Endothelial cell of hepatic sinusoid (primary cell): Measurements from ENCODE around the gene ARHGEF7.

Experiments
- in situ Hi-C: cut with HindIII; loops from 2 replicates; pipeline ENCODE4 v1.10.0; 2017; ENCODE audit warnings: low sequenced_read_pairs

The ARHGEF7 gene

DNA sequence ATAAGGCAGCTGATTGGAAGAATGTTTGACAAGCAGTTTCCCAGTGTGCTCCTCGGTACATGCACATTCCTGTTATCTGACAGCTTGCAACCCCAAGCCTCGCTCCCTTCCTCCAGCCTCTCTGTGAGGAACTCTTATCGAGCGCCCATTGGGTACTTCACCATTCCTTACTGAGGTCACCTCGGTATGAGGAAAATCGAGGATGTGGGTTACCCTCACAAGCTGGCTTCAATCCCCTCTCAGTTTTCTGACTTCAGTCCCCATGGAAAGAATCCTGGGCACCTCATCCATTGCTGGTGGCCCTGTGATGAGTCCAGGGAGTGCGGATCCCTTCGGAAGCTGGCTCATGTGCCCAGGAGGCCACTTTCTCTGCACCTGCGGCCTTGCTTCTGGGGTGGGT is 222.6 kb downstream of the ARHGEF7 start:
- in situ Hi-C loops = no loop called here

GRCh38 chr13:111338841-111339240 is 223.7 kb downstream of the ARHGEF7 start:
- in situ Hi-C loops = no loop called here

DNA sequence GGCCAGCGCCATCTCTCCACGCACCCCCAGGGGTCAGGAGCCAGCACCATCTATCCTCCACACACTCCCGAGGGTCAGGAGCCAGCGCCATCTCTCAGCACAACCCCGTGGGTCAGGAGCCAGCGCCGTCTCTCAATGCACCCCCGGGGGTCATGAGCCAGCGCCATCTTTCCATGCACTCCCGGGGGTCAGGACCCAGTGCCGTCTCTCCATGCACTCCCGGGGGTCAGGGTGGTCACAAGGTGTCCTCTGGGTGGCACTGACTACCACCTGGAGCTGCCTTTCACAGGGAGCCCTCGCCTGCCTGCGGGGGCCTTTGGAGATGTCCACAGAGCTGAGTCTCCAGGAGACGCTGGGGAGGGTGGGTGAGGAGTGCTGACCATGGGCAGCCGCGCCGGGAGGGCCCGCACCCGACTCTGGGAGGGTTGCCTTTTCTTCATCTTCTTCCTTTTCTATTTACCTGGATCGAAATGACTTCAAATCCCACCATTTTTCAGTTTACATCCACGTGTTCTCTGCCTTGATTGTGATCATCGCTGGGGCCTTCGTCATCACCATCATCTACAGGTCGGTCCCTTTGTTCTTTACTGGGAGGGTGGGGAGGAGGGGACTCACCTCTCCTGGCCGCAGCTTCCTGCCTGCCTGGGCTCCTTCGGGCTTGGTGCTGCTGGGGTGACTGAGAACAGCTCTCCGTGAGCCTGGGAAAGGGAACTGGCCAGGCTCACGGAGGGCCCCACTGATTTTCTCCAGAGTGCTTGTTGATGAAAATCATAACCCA is 224.4 kb downstream of the ARHGEF7 start:
- in situ Hi-C loops = no loop called here

GRCh38 chr13:111341886-111342285 is 226.8 kb downstream of the ARHGEF7 start:
- in situ Hi-C loops = no loop called here

GRCh38 chr13:111342721-111343120 is 227.6 kb downstream of the ARHGEF7 start:
- in situ Hi-C loops = no loop called here

- in situ Hi-C loops = no loop called here
These were observed 228.2 kb downstream of the ARHGEF7 start for GRCh38 chr13:111343186-111343805.

- in situ Hi-C loops = no loop called here
These were observed 229.5 kb downstream of the ARHGEF7 start for GRCh38 chr13:111344471-111345191.

DNA sequence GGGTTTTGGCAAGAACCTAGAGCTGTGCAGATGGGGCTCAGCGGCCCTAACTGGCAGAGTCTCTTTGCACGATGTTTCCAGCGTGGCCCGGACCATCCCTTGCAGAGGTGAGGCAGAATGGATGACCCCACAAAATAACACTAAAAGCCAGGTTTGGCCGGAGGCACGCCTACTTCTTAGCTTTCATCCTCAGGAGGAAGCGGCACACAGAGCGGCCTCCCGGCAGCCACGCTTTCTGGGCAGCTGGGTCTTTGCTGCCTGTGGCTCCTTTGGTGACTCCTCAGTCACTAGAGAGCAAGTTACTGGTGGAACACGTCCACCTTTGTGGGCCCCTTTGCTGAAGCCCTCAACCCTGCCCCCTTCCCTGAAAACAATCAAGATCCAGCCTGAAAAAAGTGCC is 230.6 kb downstream of the ARHGEF7 start:
- in situ Hi-C loops = no loop called here

DNA sequence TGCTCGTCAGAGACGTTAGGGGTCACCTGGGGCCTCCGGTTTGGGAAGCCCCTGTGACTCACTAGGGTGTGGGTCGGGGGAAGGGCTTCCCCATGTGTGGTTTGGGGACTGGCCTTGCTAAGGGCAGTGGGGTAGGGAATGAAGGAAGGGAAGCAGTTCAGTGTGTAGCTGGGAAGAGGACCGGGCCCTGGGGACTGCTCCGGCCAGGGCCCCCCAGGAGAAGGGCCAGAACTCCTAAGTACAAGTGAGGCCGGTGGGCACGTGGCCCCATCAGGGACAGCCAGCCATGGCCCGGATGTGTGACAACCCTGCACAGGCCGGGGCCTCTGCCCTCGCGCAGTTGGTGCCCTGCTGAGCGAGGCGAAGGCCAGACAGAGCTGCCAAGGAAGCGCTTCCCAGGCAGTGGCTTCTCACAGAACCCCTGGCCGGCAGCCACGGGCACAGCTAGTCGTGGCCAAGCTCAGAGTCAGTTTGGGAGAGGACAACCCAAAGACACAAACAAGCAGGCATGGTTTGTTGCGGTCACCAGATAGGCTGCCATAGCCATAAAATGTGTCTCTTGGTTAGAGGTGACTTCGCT is 231.1 kb downstream of the ARHGEF7 start:
- in situ Hi-C loops = no loop called here

DNA sequence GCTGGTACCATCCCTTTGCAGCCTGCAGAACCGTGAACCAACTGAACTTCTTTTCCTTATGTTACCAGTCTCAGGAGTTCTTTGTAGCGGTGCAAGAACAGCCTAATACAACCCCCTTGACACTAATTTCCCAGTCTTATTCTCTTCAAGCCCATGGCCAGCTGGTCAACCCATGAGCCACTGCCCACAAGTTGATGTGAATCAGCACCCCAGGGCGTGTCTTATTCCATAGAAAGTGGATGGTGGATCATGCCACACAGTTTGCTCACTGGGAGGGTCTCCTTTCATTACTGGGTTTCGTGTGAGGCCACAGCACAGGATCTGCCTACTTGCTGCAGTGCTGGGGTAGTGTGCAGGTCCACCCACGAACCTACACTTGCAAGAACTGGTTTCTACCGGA is 232.3 kb downstream of the ARHGEF7 start:
- in situ Hi-C loops = no loop called here

DNA sequence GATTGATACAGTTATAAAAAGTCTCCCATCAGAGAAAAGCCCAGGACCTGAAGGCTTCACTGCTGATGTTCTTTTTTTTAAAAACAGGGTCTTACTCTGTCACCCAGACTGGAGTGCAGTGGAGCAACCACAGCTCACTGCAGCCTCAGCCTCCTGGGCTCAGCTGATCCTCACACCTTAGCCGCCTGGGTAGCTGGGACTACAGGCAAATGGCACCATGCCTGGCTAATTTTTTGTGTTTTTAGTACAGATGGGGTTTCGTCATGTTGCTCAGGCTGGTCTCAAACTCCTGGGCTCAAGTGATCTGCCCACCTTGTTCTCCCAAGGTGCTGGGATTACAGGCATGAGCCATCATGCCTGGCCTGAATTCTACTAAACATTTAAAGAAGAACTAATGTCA is 238.4 kb downstream of the ARHGEF7 start:
- in situ Hi-C loops = no loop called here

GRCh38 chr13:111354789-111355188 is 239.7 kb downstream of the ARHGEF7 start:
- in situ Hi-C loops = loop anchor here (5.0 kb wide), 1 partner anchor 63 kb away; no protein-coding TSS in a partner anchor
